Fibroblast of lung (primary cell): ENCODE measurements around the gene APEX1. TPM values are rescaled to one million over a fixed set of nuclear protein-coding genes. Genes with fewer than 3 reads are reported as not detected.

Source experiments
- DNase-seq, 2 donors: peaks; one replicate each; pipeline versions ENCODE4 v3.0.0 to v3.0.0-alpha.2; 2010; ENCODE audit warnings: low read depth in 2 of 2
- H2AFZ ChIP-seq: 2 replicates; pipeline ENCODE4 v1.5.1; 2012; ENCODE audit warnings: low read length, control low read depth, inconsistent platforms
- H3K27ac ChIP-seq: 2 replicates; pipeline ENCODE4 v1.5.1; 2011; ENCODE audit warnings: low read length, control low read depth; ENCODE audit not compliant: insufficient read depth
- H3K27me3 ChIP-seq: 2 replicates; pipeline ENCODE4 v1.5.1; 2011; ENCODE audit warnings: mild to moderate bottlenecking, low read length; ENCODE audit not compliant: control insufficient read depth, insufficient read depth
- H3K36me3 ChIP-seq: 2 replicates; pipeline ENCODE4 v1.5.1; 2011; ENCODE audit warnings: low read length; ENCODE audit not compliant: control insufficient read depth, insufficient read depth
- H3K4me1 ChIP-seq: 2 replicates; pipeline ENCODE4 v1.5.1; 2011; ENCODE audit warnings: low read length; ENCODE audit not compliant: control insufficient read depth, insufficient read depth; ENCODE audit errors: extremely low read depth
- H3K4me2 ChIP-seq: 2 replicates; pipeline ENCODE4 v1.5.1; 2011; ENCODE audit warnings: low read length, control low read depth; ENCODE audit not compliant: insufficient read depth; ENCODE audit errors: extremely low read depth
- H3K4me3 ChIP-seq, 4 experiments: fragments of 200-600 bp in 1 of 4; sonication (generic) in 1 of 4; replicated peaks in 1 of 4; 2 replicates each; pipeline ENCODE4 v1.5.1; 2011 to 2016; ENCODE audit warnings: low read length in 4 of 4, low read depth in 3 of 4, mild to moderate bottlenecking in 3 of 4, control low read depth in 2 of 4, inconsistent platforms in 1 of 4, mixed read lengths in 1 of 4; ENCODE audit not compliant: insufficient read depth in 1 of 4; ENCODE audit errors: control extremely low read depth in 1 of 4
- H3K79me2 ChIP-seq: 2 replicates; pipeline ENCODE4 v1.5.1; 2012; ENCODE audit warnings: mild to moderate bottlenecking, low read length, inconsistent platforms; ENCODE audit not compliant: control insufficient read depth, insufficient read depth
- H3K9ac ChIP-seq: 2 replicates; pipeline ENCODE4 v1.5.1; 2011; ENCODE audit warnings: mild to moderate bottlenecking, low read length, control low read depth; ENCODE audit not compliant: insufficient read depth
- H3K9me3 ChIP-seq: 2 replicates; pipeline ENCODE4 v1.5.1; 2012; ENCODE audit warnings: low read depth, low read length; ENCODE audit not compliant: control insufficient read depth, insufficient read depth
- H4K20me1 ChIP-seq: 2 replicates; pipeline ENCODE4 v1.5.1; 2011; ENCODE audit warnings: low read length; ENCODE audit not compliant: control insufficient read depth, insufficient read depth; ENCODE audit errors: extremely low read depth
- EZH2 ChIP-seq: IDR thresholded peaks from 2 replicates; pipeline ENCODE4 v1.5.1; 2012; ENCODE audit warnings: low read length, control low read depth, mild to moderate bottlenecking; ENCODE audit errors: missing control alignments
- polyA plus RNA-seq, 2 donors: library from polyadenylated mRNA; depleted of rRNA in 1 of 2; stranded (reverse) in 1 of 2; unstranded in 1 of 2; fragments of >200 nt; gene quantifications; 2 replicates each; pipeline ENCODE4 v1.2.1, GENCODE V29; 2011 to 2012; ENCODE audit warnings: missing spikeins in 1 of 2
- total RNA-seq: library from RNA; depleted of rRNA; stranded (reverse); fragments of >200 nt; gene quantifications from 2 replicates; pipeline ENCODE4 v1.2.1, GENCODE V29; 2014
- TF ChIP-seq, protein P1 (sequence below), 2 donors: IDR thresholded peaks in 1 of 2; conservative IDR thresholded peaks in 1 of 2; 1 replicate in 1 of 2; 2 replicates in 1 of 2; pipeline ENCODE4 v1.5.1; 2011 to 2012; ENCODE audit warnings: low read length in 2 of 2, control low read depth in 1 of 2, inconsistent platforms in 1 of 2, low read depth in 1 of 2, mild to moderate bottlenecking in 1 of 2

The APEX1 gene
- total and polyA plus RNA-seq, 2 donors (not counting 1 experiment from before 2014, with no cell fraction given), result 66.6 to 187 TPM

DNA sequence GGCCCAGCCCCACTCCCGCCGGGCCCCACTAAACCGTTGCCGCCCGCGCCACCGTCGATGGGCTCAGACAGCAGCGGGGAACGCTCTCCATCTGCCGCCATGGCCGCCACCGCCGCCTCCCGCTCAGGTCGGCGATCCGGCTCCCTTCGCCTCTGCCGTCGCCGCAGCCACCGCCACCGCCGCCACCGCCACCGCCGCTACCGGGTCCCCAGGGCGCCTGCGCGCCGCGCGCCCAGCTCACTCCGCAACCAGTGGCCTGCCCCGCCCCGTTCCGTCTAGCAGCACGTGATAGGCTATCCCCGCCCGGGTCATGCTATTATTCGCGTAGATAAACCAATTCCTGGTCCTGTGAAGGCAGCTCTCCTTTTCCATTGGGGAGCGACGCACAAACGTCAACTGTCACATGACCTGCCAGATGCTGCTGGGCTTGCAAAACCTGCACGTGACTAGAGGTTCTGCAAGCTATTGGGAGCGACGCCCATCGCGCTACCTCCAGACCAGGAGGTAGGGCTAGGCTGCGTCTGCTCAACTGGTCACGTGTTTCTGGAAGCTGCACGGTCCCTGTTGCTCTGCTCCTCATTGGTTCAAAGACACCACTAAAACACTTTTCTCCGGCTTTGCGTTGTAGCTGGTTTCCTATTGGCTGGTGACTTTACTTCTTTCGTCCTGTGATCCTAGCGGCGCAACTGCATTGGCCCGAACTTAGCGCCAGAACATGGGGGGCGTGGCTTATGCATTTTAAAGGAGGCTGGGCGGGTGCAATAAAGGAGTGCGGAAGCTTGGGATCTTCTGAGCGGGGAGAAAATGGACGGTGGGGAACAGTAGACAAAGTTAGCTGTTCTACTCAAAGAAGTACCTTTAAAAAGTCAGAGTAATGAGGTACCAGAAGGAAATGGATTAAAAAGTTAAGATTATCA, 6.5 kb downstream of the APEX1 start, which contains the start of gene PIP4P1:
Gene PIP4P1, minus strand, starts transcription at position 210 of the 917 bp plus-strand sequence. Its CDS starts 109 bp downstream, at position 101.
- no peaks in the 10 kb centered on the region for H4K20me1 ChIP-seq
- H3K27ac ChIP-seq, result peak within 1 kb of the TSS; percentile 82
- H2AFZ ChIP-seq, result peak within 1 kb of the TSS; percentile 67
- DNase-seq, result peak; percentile 100
- peaks cover 7% of the 10 kb centered on the region for H3K4me1 ChIP-seq
- H3K79me2 ChIP-seq, result peaks cover 33% of the 10 kb centered on the region
- peak within 1 kb of the TSS; percentile 91 for H3K9ac ChIP-seq
- peaks cover 17% of the 10 kb centered on the region for H3K36me3 ChIP-seq
- H3K4me3 ChIP-seq, result peak within 1 kb of the TSS; percentile 72 to 97 (median 84)
- no peak for TF ChIP-seq EZH2
- TF ChIP-seq, protein P1, sequence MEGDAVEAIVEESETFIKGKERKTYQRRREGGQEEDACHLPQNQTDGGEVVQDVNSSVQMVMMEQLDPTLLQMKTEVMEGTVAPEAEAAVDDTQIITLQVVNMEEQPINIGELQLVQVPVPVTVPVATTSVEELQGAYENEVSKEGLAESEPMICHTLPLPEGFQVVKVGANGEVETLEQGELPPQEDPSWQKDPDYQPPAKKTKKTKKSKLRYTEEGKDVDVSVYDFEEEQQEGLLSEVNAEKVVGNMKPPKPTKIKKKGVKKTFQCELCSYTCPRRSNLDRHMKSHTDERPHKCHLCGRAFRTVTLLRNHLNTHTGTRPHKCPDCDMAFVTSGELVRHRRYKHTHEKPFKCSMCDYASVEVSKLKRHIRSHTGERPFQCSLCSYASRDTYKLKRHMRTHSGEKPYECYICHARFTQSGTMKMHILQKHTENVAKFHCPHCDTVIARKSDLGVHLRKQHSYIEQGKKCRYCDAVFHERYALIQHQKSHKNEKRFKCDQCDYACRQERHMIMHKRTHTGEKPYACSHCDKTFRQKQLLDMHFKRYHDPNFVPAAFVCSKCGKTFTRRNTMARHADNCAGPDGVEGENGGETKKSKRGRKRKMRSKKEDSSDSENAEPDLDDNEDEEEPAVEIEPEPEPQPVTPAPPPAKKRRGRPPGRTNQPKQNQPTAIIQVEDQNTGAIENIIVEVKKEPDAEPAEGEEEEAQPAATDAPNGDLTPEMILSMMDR (conservative IDR thresholded peaks at IDR 0.05 in 1 of 2, IDR thresholded peaks at IDR 0.05 in 1 of 2; ENCODE audit: low read depth in 1 of 2, low read length in 2 of 2), result no peak
- no peaks in the 10 kb centered on the region for H3K27me3 ChIP-seq
- peak within 1 kb of the TSS; percentile 96 for H3K4me2 ChIP-seq
- H3K9me3 ChIP-seq, result no peaks in the 10 kb centered on the region

DNA sequence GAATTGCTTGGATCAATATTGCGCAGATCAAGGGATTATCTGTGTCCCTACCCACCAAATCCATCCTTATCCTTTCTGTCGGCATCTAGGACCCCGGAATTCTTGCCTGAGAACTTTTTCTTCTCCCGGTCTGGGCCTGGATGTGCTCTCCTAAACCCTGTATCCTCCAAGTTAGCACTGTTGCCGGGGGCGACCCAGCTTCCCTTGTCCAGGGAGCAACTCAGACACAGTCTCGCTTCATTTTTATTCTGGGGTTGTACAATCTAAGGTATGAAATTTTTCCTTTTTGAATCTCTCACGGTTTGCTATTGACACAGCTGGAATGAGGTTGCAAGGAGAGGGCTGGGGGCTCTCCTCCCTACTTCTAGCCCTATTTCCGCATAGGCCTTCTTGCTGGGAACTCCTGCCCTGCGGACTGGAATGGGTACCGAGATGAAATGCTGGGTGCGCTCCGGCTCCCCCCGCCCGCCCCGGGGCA, 13.8 kb downstream of the APEX1 start:
- TF ChIP-seq, protein P1 (conservative IDR thresholded peaks at IDR 0.05 in 1 of 2, IDR thresholded peaks at IDR 0.05 in 1 of 2; ENCODE audit: low read depth in 1 of 2, low read length in 2 of 2), result no peak
- no peak for TF ChIP-seq EZH2
- peak overlapping the region; percentile 84 for H3K4me2 ChIP-seq
- peak overlapping the region; percentile 81 for H3K27ac ChIP-seq
- peaks cover 32% of the 10 kb centered on the region for H3K79me2 ChIP-seq
- peak overlapping the region; percentile 75 to 98 (median 82) for H3K4me3 ChIP-seq
- no peaks in the 10 kb centered on the region for H3K4me1 ChIP-seq
- no peaks in the 10 kb centered on the region for H3K9me3 ChIP-seq
- peak overlapping the region; percentile 4 for H2AFZ ChIP-seq
- no peak for DNase-seq
- no peaks in the 10 kb centered on the region for H3K36me3 ChIP-seq
- no peak overlapping the region for H3K9ac ChIP-seq
- H4K20me1 ChIP-seq, result no peaks in the 10 kb centered on the region
- H3K27me3 ChIP-seq, result no peaks in the 10 kb centered on the region

DNA sequence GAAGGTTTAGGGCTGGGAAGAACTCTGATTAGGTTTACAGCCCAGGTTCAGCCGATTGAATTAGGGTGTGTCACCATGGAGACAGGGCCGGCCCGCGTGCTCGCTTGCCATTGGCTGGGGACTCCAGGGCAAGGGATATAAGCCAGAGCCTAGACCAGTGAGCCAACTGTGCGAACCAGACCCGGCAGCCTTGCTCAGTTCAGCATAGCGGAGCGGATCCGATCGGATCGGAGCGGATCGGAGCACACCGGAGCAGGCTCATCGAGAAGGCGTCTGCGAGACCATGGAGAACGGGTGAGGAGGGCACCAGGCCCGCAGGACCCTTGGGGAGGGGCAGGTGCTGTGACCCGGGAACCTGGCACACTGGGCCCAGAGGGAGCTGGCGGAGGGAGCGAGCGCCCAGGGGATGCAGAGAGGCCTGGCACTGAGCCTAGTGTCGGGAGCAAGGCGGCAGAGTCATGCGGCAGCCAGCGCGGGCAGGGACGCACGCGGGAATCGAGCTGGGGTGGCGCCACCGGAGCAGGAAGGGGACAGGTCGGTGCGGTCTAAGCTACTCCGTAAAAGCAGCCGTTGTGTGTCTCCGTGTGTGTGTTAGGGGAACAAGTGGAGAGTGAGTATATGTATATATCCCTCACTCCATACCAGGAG, 14.3 kb downstream of the APEX1 start, which contains the start of gene PNP:
Gene PNP, plus strand, starts transcription at position 165 of the 648 bp plus-strand sequence. Its CDS starts 119 bp downstream, at position 284.
- no peaks in the 10 kb centered on the region for H3K27me3 ChIP-seq
- H3K36me3 ChIP-seq, result no peaks in the 10 kb centered on the region
- H3K9me3 ChIP-seq, result no peaks in the 10 kb centered on the region
- DNase-seq, result peak; percentile 83 to 87
- TF ChIP-seq, protein P1 (conservative IDR thresholded peaks at IDR 0.05 in 1 of 2, IDR thresholded peaks at IDR 0.05 in 1 of 2; ENCODE audit: low read depth in 1 of 2, low read length in 2 of 2), result no peak
- TF ChIP-seq EZH2, result no peak
- H3K9ac ChIP-seq, result peak within 1 kb of the TSS; percentile 76
- no peaks in the 10 kb centered on the region for H4K20me1 ChIP-seq
- H2AFZ ChIP-seq, result peak within 1 kb of the TSS; percentile 66
- H3K4me2 ChIP-seq, result peak within 1 kb of the TSS; percentile 84
- peaks cover 32% of the 10 kb centered on the region for H3K79me2 ChIP-seq
- H3K4me1 ChIP-seq, result no peaks in the 10 kb centered on the region
- peak within 1 kb of the TSS; percentile 75 to 98 (median 82) for H3K4me3 ChIP-seq
- H3K27ac ChIP-seq, result peak within 1 kb of the TSS; percentile 81
